Activated B cell treated with CpG ODN at 0.5 μM for 24 hours (primary cell): ENCODE data around the gene ELOVL7. TPM values are rescaled to one million over a fixed set of nuclear protein-coding genes. Genes with fewer than 3 reads are reported as not detected.
"Not testable (repeated sequence)": the region's sequence is repeated elsewhere in the genome, so short reads cannot be mapped to it uniquely, and the experiment has no call there.

ENCODE experiments used
- ATAC-seq: fragments of 200-7000 bp; cut with Tn5 transposase; one replicate; pipeline ENCODE4 v1.10.0; 2021; ENCODE audit warnings: low read depth, mild to moderate bottlenecking, moderate library complexity
- CTCF ChIA-PET: fragments of 350-600 bp; sonication (Branson Sonifier 250); formaldehyde crosslinking; loops from one replicate; lab custom pipeline; 2021; ENCODE audit warnings: antibody characterized with exemption; lab: Charles Lee
- POLR2A ChIA-PET: fragments of 350-600 bp; sonication (Branson Sonifier 250); formaldehyde crosslinking; loops from one replicate; lab custom pipeline; 2021; ENCODE audit warnings: antibody characterized with exemption; lab: Charles Lee
- DNase-seq: peaks from one replicate; pipeline ENCODE4 v3.0.0; 2022
- H3K27ac Mint-ChIP-seq: one replicate; pipeline ENCODE4 v1.8.0; 2020; ENCODE audit warnings: mixed read lengths
- H3K27me3 Mint-ChIP-seq: one replicate; pipeline ENCODE4 v1.8.0; 2021; ENCODE audit warnings: mixed read lengths
- H3K36me3 Mint-ChIP-seq: one replicate; pipeline ENCODE4 v1.8.0; 2021; ENCODE audit warnings: low read depth, mixed read lengths
- H3K4me1 Mint-ChIP-seq: one replicate; pipeline ENCODE4 v1.8.0; 2021; ENCODE audit warnings: mixed read lengths
- H3K4me3 Mint-ChIP-seq: one replicate; pipeline ENCODE4 v1.8.0; 2020; ENCODE audit warnings: mild to moderate bottlenecking, mixed read lengths
- H3K9me3 Mint-ChIP-seq: one replicate; pipeline ENCODE4 v1.8.0; 2020; ENCODE audit warnings: mixed read lengths
- intact Hi-C: fragments of 100-400 bp; cut with micrococcal nuclease; formaldehyde crosslinking; loops from one replicate; pipeline ENCODE4 v1.15.1; 2024
- total RNA-seq: library from RNA; stranded (reverse); gene quantifications from 2 replicates; pipeline ENCODE4 v1.2.3, GENCODE V29; 2022
- TF ChIP-seq, protein P1 (sequence below): fragments of 200-600 bp; IDR thresholded peaks from one replicate; pipeline ENCODE4 v1.8.0; 2022; ENCODE audit warnings: antibody characterized with exemption, mild to moderate bottlenecking

ELOVL7 gene
- total RNA-seq, 1 donor from 2014 or later, result 0.69 TPM

- peaks cover 19% of the 10 kb centered on the region for H3K27me3 Mint-ChIP-seq
Measured at GRCh38 chr5:60718166-60718892, 125.7 kb downstream of the ELOVL7 start.

GRCh38 chr5:60715201-60715928, 128.7 kb downstream of the ELOVL7 start:
- DNase-seq, H3K4me1 Mint-ChIP-seq, H3K36me3 Mint-ChIP-seq, intact Hi-C loops, H3K4me3 Mint-ChIP-seq, POLR2A ChIA-PET, ATAC-seq, CTCF ChIA-PET, H3K27ac Mint-ChIP-seq, H3K9me3 Mint-ChIP-seq: not testable (repeated sequence)
- H3K27me3 Mint-ChIP-seq, result peaks cover 27% of the 10 kb centered on the region

More at GRCh38 chr5:60718166-60718892, 125.7 kb downstream of the ELOVL7 start:
- intact Hi-C loops, result no loop called here
- ChIA-PET POLR2A (no interaction called here), CTCF (no interaction called here)
- ATAC-seq (no peak), DNase-seq (no peak)
- H3K4me3 Mint-ChIP-seq, result no peak overlapping the region
- no peaks in the 10 kb centered on the region for H3K36me3 Mint-ChIP-seq
- H3K9me3 Mint-ChIP-seq, result peaks cover 2% of the 10 kb centered on the region
- no peak overlapping the region for H3K27ac Mint-ChIP-seq
- TF ChIP-seq, protein P1, sequence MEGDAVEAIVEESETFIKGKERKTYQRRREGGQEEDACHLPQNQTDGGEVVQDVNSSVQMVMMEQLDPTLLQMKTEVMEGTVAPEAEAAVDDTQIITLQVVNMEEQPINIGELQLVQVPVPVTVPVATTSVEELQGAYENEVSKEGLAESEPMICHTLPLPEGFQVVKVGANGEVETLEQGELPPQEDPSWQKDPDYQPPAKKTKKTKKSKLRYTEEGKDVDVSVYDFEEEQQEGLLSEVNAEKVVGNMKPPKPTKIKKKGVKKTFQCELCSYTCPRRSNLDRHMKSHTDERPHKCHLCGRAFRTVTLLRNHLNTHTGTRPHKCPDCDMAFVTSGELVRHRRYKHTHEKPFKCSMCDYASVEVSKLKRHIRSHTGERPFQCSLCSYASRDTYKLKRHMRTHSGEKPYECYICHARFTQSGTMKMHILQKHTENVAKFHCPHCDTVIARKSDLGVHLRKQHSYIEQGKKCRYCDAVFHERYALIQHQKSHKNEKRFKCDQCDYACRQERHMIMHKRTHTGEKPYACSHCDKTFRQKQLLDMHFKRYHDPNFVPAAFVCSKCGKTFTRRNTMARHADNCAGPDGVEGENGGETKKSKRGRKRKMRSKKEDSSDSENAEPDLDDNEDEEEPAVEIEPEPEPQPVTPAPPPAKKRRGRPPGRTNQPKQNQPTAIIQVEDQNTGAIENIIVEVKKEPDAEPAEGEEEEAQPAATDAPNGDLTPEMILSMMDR, result no peak
- H3K4me1 Mint-ChIP-seq, result no peaks in the 10 kb centered on the region

GRCh38 chr5:60712950-60713349, 131.1 kb downstream of the ELOVL7 start:
- no peaks in the 10 kb centered on the region for H3K36me3 Mint-ChIP-seq
- DNase-seq (no peak), ATAC-seq (no peak)
- H3K4me1 Mint-ChIP-seq, result no peaks in the 10 kb centered on the region
- no peak overlapping the region for H3K4me3 Mint-ChIP-seq
- ChIA-PET POLR2A (no interaction called here), CTCF (no interaction called here)
- peaks cover 5% of the 10 kb centered on the region for H3K9me3 Mint-ChIP-seq
- H3K27me3 Mint-ChIP-seq, result peaks cover 22% of the 10 kb centered on the region
- TF ChIP-seq, protein P1, result no peak
- H3K27ac Mint-ChIP-seq, result no peak overlapping the region
- intact Hi-C loops, result no loop called here

DNA sequence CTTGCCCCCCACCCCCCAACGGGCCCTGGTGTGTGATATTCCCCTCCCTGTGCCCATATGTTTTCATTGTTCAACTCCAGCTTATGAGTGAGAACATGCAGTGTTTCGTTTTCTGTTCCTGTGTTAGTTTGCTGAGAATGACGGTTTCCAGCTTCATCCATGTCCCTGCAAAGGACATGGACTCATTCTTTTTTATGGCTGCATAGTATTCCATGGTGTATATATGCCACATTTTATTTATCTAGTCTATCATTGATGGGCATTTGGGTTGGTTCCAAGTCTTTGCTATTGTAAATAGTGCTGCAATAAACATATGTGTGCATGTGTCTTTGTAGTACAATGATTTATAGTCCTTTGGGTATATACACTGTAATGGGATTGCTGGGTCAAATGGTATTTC, 132.2 kb downstream of the ELOVL7 start:
- peaks cover 18% of the 10 kb centered on the region for H3K27me3 Mint-ChIP-seq
- H3K4me1 Mint-ChIP-seq, DNase-seq, intact Hi-C loops, H3K9me3 Mint-ChIP-seq, CTCF ChIA-PET, ATAC-seq, H3K36me3 Mint-ChIP-seq, POLR2A ChIA-PET, H3K27ac Mint-ChIP-seq, H3K4me3 Mint-ChIP-seq: not testable (repeated sequence)

- H3K4me1 Mint-ChIP-seq, result no peaks in the 10 kb centered on the region
- H3K27me3 Mint-ChIP-seq, result peaks cover 18% of the 10 kb centered on the region
- no peaks in the 10 kb centered on the region for H3K36me3 Mint-ChIP-seq
- intact Hi-C loops, result no loop called here
- CTCF ChIA-PET, result no interaction called here
- POLR2A ChIA-PET, result no interaction called here
- DNase-seq (no peak), ATAC-seq (no peak)
- peaks cover 5% of the 10 kb centered on the region for H3K9me3 Mint-ChIP-seq
- no peak overlapping the region for H3K4me3 Mint-ChIP-seq
- TF ChIP-seq, protein P1, result no peak
- H3K27ac Mint-ChIP-seq, result no peak overlapping the region
Measured at GRCh38 chr5:60710362-60710761, 133.7 kb downstream of the ELOVL7 start.

- intact Hi-C loops, result loop anchor here (10.0 kb wide), 1 partner anchor 140 kb away; the partner anchor contains the start of gene ELOVL7
Measured at GRCh38 chr5:60705144-60705543, 138.9 kb downstream of the ELOVL7 start.

More at GRCh38 chr5:60705144-60705543, 138.9 kb downstream of the ELOVL7 start:
- TF ChIP-seq, protein P1, result no peak
- no peaks in the 10 kb centered on the region for H3K36me3 Mint-ChIP-seq
- H3K27me3 Mint-ChIP-seq, result no peaks in the 10 kb centered on the region
- H3K4me1 Mint-ChIP-seq, result peaks cover 8% of the 10 kb centered on the region
- CTCF ChIA-PET, result no interaction called here
- H3K4me3 Mint-ChIP-seq, result no peak overlapping the region
- ATAC-seq, result no peak
- no peak overlapping the region for H3K27ac Mint-ChIP-seq
- DNase-seq, result no peak
- no peaks in the 10 kb centered on the region for H3K9me3 Mint-ChIP-seq
- POLR2A ChIA-PET, result no interaction called here
